HepG2 (cell line): ENCODE data around the gene HDAC10. TPM values are rescaled to one million over a fixed set of nuclear protein-coding genes. Genes with fewer than 3 reads are reported as not detected.
A peak's percentile ranks its signal among the peaks of the same experiment; 100 is the strongest.

Source experiments
- ARNT2 ChIP-seq: sonication (generic); formaldehyde crosslinking; IDR thresholded peaks from 2 replicates; pipeline ENCODE4 v1.8.0; 2022; ENCODE audit warnings: mild to moderate bottlenecking, low read depth, missing genetic modification reagents, moderate library complexity
- CC2D1A ChIP-seq: sonication (generic); formaldehyde crosslinking; IDR thresholded peaks from 2 replicates; pipeline ENCODE4 v1.8.1; 2023; ENCODE audit warnings: mild to moderate bottlenecking, missing genetic modification reagents
- JARID2 ChIP-seq: sonication (generic); formaldehyde crosslinking; IDR thresholded peaks from 2 replicates; pipeline ENCODE4 v1.8.1; 2023; ENCODE audit warnings: missing genetic modification reagents, inconsistent platforms; ENCODE audit not compliant: insufficient replicate concordance
- JUND ChIP-seq: sonication (generic); formaldehyde crosslinking; IDR thresholded peaks from 2 replicates; pipeline ENCODE4 v1.8.0; 2022; ENCODE audit warnings: mild to moderate bottlenecking, missing genetic modification reagents
- RAD51 ChIP-seq: fragments of 450-650 bp; IDR thresholded peaks from 2 replicates; pipeline ENCODE4 v1.6.1; 2016; ENCODE audit warnings: borderline replicate concordance
- RFX3 ChIP-seq: IDR thresholded peaks from 2 replicates; pipeline ENCODE4 v1.6.1; 2016; ENCODE audit warnings: missing biosample characterization, missing genetic modification reagents
- SCMH1 ChIP-seq: sonication (generic); formaldehyde crosslinking; IDR thresholded peaks from 2 replicates; pipeline ENCODE4 v1.9.0; 2021; ENCODE audit warnings: missing genetic modification reagents, mild to moderate bottlenecking, borderline replicate concordance
- SMARCE1 ChIP-seq: fragments of 450-650 bp; IDR thresholded peaks from 2 replicates; pipeline ENCODE4 v1.6.1; 2017; ENCODE audit warnings: borderline replicate concordance
- TBP ChIP-seq: sonication (generic); formaldehyde crosslinking; IDR thresholded peaks from 2 replicates; pipeline ENCODE4 v1.5.0; 2020; ENCODE audit warnings: missing genetic modification reagents
- ZBTB33 ChIP-seq: sonication (generic); formaldehyde crosslinking; IDR thresholded peaks from 2 replicates; pipeline ENCODE4 v1.4.0; 2020; ENCODE audit warnings: missing genetic modification reagents
- ZFP36 ChIP-seq: fragments of 150-350 bp; IDR thresholded peaks from 2 replicates; pipeline ENCODE4 v1.6.1; 2018; ENCODE audit warnings: borderline replicate concordance, low read length, low read depth; ENCODE audit not compliant: partially characterized antibody
- ZNF10 ChIP-seq: sonication (generic); formaldehyde crosslinking; IDR thresholded peaks from 2 replicates; pipeline ENCODE4 v1.4.0; 2020; ENCODE audit warnings: mild to moderate bottlenecking, low read depth, missing genetic modification reagents, borderline replicate concordance
- ZNF225 ChIP-seq: sonication (generic); formaldehyde crosslinking; IDR thresholded peaks from 2 replicates; pipeline ENCODE4 v1.4.0; 2020; ENCODE audit warnings: mild to moderate bottlenecking, missing genetic modification reagents
- ZNF274 ChIP-seq: sonication (generic); formaldehyde crosslinking; IDR thresholded peaks from 2 replicates; pipeline ENCODE4 v1.5.1; 2020; ENCODE audit warnings: mild to moderate bottlenecking, missing genetic modification reagents
- ZNF430 ChIP-seq: sonication (generic); formaldehyde crosslinking; IDR thresholded peaks from 2 replicates; pipeline ENCODE4 v1.9.0; 2021; ENCODE audit warnings: mild to moderate bottlenecking, missing genetic modification reagents
- ZNF547 ChIP-seq: sonication (generic); formaldehyde crosslinking; IDR thresholded peaks from 2 replicates; pipeline ENCODE4 v1.5.1; 2020; ENCODE audit warnings: mild to moderate bottlenecking, missing genetic modification reagents
- polyA plus RNA-seq, 8 experiments: library from polyadenylated mRNA; depleted of rRNA in 3 of 8; stranded (reverse) in 7 of 8; unstranded in 1 of 8; fragments of >200 nt; fragmentation: Illumina TruSeq in 4 of 8; extraction: Trizol in 4 of 8; gene quantifications; 2 replicates each; pipeline versions ENCODE4 v1.2.1 to v1.2.3, GENCODE V29; 2011 to 2016; ENCODE audit warnings: low read depth in 4 of 8, missing spikeins in 1 of 8, mixed read lengths in 1 of 8; ENCODE audit not compliant: insufficient read depth in 1 of 8
- total RNA-seq, 5 experiments: library from RNA; depleted of rRNA; stranded (reverse); fragments of >200 nt; fragmentation: Illumina TruSeq; extraction: Trizol; gene quantifications; 2 replicates each; pipeline ENCODE4 v1.2.3, GENCODE V29; 2016; ENCODE audit warnings: low read depth in 1 of 5
- TF ChIP-seq, protein P1 (sequence below): sonication (generic); formaldehyde crosslinking; IDR thresholded peaks from 2 replicates; pipeline ENCODE4 v1.4.0; 2020; ENCODE audit warnings: missing genetic modification reagents, borderline replicate concordance
- TF ChIP-seq, protein P2 (sequence below): sonication (generic); formaldehyde crosslinking; IDR thresholded peaks from 2 replicates; pipeline ENCODE4 v1.8.1; 2023; ENCODE audit warnings: missing genetic modification reagents, mild to moderate bottlenecking, borderline replicate concordance
- TF ChIP-seq, protein P3 (sequence below): sonication (generic); formaldehyde crosslinking; IDR thresholded peaks from 2 replicates; pipeline ENCODE4 v1.8.1; 2022; ENCODE audit warnings: mild to moderate bottlenecking, missing genetic modification reagents
- TF ChIP-seq, protein P4 (sequence below): sonication (generic); formaldehyde crosslinking; IDR thresholded peaks from 2 replicates; pipeline ENCODE4 v1.4.0; 2020; ENCODE audit warnings: low read depth, mild to moderate bottlenecking, missing genetic modification reagents
- TF ChIP-seq, protein P5 (sequence below): IDR thresholded peaks from 2 replicates; pipeline ENCODE4 v1.6.1; 2012; ENCODE audit warnings: low read depth, low read length, improper control_type of control experiment

Gene HDAC10
- total and polyA plus RNA-seq, 2 of the 13 experiments (the other 11 are each of a cell fraction or from before 2014, with no cell fraction given), result 13.9 to 14.9 TPM

- no peak for TF ChIP-seq ZBTB33
- TF ChIP-seq ZNF225 (CRISPR knock-in tag), result 0 out of 2 replicates have a peak, but pooled peaks have one; percentile 24
- no peak for TF ChIP-seq ZNF10 (CRISPR knock-in tag)
- TF ChIP-seq RAD51, result no peak
- no peak for TF ChIP-seq JARID2
- TF ChIP-seq, protein P1, sequence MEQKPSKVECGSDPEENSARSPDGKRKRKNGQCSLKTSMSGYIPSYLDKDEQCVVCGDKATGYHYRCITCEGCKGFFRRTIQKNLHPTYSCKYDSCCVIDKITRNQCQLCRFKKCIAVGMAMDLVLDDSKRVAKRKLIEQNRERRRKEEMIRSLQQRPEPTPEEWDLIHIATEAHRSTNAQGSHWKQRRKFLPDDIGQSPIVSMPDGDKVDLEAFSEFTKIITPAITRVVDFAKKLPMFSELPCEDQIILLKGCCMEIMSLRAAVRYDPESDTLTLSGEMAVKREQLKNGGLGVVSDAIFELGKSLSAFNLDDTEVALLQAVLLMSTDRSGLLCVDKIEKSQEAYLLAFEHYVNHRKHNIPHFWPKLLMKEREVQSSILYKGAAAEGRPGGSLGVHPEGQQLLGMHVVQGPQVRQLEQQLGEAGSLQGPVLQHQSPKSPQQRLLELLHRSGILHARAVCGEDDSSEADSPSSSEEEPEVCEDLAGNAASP, result no peak
- TF ChIP-seq RFX3 (CRISPR knock-in tag), result no peak
- no peak for TF ChIP-seq ARNT2 (CRISPR knock-in tag)
- no peak for TF ChIP-seq ZFP36
- peak; percentile 62; the same call in 1 of the 2 replicates for TF ChIP-seq ZNF430
- TF ChIP-seq CC2D1A, result no peak
- TF ChIP-seq ZNF547 (CRISPR knock-in tag), result 0 out of 2 replicates have a peak, but pooled peaks have one; percentile 27
- TF ChIP-seq, protein P2, sequence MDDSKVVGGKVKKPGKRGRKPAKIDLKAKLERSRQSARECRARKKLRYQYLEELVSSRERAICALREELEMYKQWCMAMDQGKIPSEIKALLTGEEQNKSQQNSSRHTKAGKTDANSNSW (CRISPR knock-in tag), result no peak; the same call in 1 of the 2 replicates
- TF ChIP-seq SMARCE1, result no peak
- TF ChIP-seq, protein P3, sequence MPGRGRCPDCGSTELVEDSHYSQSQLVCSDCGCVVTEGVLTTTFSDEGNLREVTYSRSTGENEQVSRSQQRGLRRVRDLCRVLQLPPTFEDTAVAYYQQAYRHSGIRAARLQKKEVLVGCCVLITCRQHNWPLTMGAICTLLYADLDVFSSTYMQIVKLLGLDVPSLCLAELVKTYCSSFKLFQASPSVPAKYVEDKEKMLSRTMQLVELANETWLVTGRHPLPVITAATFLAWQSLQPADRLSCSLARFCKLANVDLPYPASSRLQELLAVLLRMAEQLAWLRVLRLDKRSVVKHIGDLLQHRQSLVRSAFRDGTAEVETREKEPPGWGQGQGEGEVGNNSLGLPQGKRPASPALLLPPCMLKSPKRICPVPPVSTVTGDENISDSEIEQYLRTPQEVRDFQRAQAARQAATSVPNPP (CRISPR knock-in tag), result no peak
- TF ChIP-seq TBP (CRISPR knock-in tag), result no peak
- peak; percentile 75; the same call in 1 of the 2 replicates for TF ChIP-seq ZNF274 (CRISPR knock-in tag)
- TF ChIP-seq, protein P4, sequence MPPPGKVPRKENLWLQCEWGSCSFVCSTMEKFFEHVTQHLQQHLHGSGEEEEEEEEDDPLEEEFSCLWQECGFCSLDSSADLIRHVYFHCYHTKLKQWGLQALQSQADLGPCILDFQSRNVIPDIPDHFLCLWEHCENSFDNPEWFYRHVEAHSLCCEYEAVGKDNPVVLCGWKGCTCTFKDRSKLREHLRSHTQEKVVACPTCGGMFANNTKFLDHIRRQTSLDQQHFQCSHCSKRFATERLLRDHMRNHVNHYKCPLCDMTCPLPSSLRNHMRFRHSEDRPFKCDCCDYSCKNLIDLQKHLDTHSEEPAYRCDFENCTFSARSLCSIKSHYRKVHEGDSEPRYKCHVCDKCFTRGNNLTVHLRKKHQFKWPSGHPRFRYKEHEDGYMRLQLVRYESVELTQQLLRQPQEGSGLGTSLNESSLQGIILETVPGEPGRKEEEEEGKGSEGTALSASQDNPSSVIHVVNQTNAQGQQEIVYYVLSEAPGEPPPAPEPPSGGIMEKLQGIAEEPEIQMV (CRISPR knock-in tag), result no peak
- no peak for TF ChIP-seq SCMH1 (CRISPR knock-in tag)
- TF ChIP-seq JUND (CRISPR knock-in tag), result no peak
- TF ChIP-seq, protein P5, sequence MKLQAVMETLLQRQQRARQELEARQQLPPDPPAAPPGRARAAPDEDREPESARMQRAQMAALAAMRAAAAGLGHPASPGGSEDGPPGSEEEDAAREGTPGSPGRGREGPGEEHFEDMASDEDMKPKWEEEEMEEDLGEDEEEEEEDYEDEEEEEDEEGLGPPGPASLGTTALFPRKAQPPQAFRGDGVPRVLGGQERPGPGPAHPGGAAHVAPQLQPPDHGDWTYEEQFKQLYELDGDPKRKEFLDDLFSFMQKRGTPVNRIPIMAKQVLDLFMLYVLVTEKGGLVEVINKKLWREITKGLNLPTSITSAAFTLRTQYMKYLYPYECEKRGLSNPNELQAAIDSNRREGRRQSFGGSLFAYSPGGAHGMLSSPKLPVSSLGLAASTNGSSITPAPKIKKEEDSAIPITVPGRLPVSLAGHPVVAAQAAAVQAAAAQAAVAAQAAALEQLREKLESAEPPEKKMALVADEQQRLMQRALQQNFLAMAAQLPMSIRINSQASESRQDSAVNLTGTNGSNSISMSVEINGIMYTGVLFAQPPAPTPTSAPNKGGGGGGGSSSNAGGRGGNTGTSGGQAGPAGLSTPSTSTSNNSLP, result no peak
These were observed 9.9 kb upstream of the HDAC10 start (continued) for GRCh38 chr22:50260801-50261614.
